ENCODE data around the gene DNAH1. TPM values are rescaled to one million over a fixed set of nuclear protein-coding genes. Genes with fewer than 3 reads are reported as not detected.

DNAH1 gene
- total and polyA plus RNA-seq, 2 experiments from 2014 or later, result 0.81 to 3.6 TPM

DNA sequence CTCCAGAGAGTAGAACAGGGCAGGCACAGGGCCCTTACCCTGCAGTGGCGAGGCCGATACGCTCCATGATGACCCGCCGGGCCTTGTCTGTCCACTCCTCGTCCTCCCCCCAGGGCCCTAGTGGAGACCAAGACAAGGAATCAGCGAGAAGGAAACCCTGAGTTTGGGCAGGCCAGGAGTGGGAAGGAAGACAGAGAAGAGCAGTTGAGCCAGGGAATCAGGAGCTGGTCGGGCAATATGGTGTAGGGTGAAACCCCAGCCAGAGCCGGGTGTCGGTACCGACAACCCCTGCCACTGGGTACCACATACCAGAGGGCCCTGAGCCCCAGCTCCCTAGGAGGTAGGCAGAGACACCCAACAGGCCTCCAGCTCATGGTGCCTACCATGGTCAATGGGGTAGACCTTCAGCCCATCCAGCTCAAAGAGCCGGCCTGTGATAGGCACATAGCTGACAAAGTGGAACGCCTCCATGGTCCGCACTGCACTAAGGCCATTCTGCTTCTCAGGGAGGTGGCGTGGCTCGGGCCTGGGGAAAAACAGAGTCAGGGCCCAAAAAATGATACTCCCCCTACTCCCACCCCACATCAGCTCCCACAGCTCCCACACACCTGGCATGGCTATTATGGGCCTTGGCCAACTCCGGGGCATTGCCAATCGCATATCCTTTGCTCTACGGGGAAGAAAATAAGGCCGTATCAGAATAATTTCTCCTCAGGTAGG is 90.8 kb downstream of the DNAH1 start:
- Histone ChIP-seq H3K4me1 (ENCODE audit: low read depth) (peaks cover 11% of the 10 kb centered on the region), H3K27ac (no peak overlapping the region), H3K36me3 (peaks cover 48% of the 10 kb centered on the region), H3K9me3 (ENCODE audit: low read depth) (no peaks in the 10 kb centered on the region), H3K27me3 (no peaks in the 10 kb centered on the region), H3K4me3 (no peak overlapping the region)
- TF ChIP-seq, protein P1, sequence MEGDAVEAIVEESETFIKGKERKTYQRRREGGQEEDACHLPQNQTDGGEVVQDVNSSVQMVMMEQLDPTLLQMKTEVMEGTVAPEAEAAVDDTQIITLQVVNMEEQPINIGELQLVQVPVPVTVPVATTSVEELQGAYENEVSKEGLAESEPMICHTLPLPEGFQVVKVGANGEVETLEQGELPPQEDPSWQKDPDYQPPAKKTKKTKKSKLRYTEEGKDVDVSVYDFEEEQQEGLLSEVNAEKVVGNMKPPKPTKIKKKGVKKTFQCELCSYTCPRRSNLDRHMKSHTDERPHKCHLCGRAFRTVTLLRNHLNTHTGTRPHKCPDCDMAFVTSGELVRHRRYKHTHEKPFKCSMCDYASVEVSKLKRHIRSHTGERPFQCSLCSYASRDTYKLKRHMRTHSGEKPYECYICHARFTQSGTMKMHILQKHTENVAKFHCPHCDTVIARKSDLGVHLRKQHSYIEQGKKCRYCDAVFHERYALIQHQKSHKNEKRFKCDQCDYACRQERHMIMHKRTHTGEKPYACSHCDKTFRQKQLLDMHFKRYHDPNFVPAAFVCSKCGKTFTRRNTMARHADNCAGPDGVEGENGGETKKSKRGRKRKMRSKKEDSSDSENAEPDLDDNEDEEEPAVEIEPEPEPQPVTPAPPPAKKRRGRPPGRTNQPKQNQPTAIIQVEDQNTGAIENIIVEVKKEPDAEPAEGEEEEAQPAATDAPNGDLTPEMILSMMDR (IDR thresholded peaks at IDR 0.05; ENCODE audit: low read depth, low read length), result no peak
- DNase-seq (ENCODE audit: low read depth in 1 of 2, low spot score in 1 of 2), result no peak

GRCh38 chr3:52407779-52408178 is 91.7 kb downstream of the DNAH1 start:
- no peak overlapping the region for H3K4me3 ChIP-seq
- peaks cover 40% of the 10 kb centered on the region for H3K36me3 ChIP-seq
- peaks cover 11% of the 10 kb centered on the region for H3K4me1 ChIP-seq (ENCODE audit: low read depth)
- no peak for DNase-seq (ENCODE audit: low read depth in 1 of 2, low spot score in 1 of 2)
- H3K27ac ChIP-seq, result no peak overlapping the region
- H3K9me3 ChIP-seq (ENCODE audit: low read depth), result no peaks in the 10 kb centered on the region
- TF ChIP-seq, protein P1 (IDR thresholded peaks at IDR 0.05; ENCODE audit: low read depth, low read length), result no peak
- H3K27me3 ChIP-seq, result no peaks in the 10 kb centered on the region

- Histone ChIP-seq H3K27ac (no peak overlapping the region), H3K4me3 (no peak overlapping the region), H3K9me3 (ENCODE audit: low read depth) (no peaks in the 10 kb centered on the region), H3K36me3 (peaks cover 34% of the 10 kb centered on the region), H3K4me1 (ENCODE audit: low read depth) (peaks cover 11% of the 10 kb centered on the region), H3K27me3 (no peaks in the 10 kb centered on the region)
- DNase-seq (ENCODE audit: low read depth in 1 of 2, low spot score in 1 of 2), result no peak
- TF ChIP-seq, protein P1 (IDR thresholded peaks at IDR 0.05; ENCODE audit: low read depth, low read length), result no peak
Observed at GRCh38 chr3:52408466-52408865, 92.3 kb downstream of the DNAH1 start.

GRCh38 chr3:52415800-52416199 is 99.7 kb downstream of the DNAH1 start:
- Histone ChIP-seq H3K27me3 (no peaks in the 10 kb centered on the region), H3K27ac (no peak overlapping the region), H3K36me3 (peaks cover 3% of the 10 kb centered on the region), H3K9me3 (ENCODE audit: low read depth) (no peaks in the 10 kb centered on the region), H3K4me1 (ENCODE audit: low read depth) (peaks cover 5% of the 10 kb centered on the region), H3K4me3 (no peak overlapping the region)
- TF ChIP-seq, protein P1 (IDR thresholded peaks at IDR 0.05; ENCODE audit: low read depth, low read length), result no peak
- DNase-seq (ENCODE audit: low read depth in 1 of 2, low spot score in 1 of 2), result no peak

DNA sequence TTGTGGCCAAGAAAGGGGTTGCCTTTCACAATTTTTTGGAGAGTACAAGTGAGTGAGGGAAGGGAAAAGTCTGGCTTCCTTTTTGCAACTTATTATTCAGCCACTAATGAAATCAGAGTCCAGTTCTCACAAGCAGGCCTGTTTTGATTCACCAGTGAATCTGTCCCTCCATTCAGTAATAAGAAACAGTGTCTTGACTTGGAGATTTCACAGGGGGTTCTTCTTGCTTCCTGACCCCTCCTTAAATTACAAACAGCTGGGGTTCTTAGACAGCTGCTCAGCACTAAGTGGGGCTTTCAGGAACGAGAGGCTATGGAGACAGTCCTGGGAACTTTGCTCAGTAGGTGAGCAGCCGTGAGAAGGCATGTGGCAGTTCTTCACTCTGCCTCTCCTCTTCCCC is 104.3 kb downstream of the DNAH1 start:
- TF ChIP-seq, protein P1 (IDR thresholded peaks at IDR 0.05; ENCODE audit: low read depth, low read length), result no peak
- Histone ChIP-seq H3K27me3 (no peaks in the 10 kb centered on the region), H3K36me3 (no peaks in the 10 kb centered on the region), H3K4me1 (ENCODE audit: low read depth) (peaks cover 10% of the 10 kb centered on the region), H3K9me3 (ENCODE audit: low read depth) (no peaks in the 10 kb centered on the region), H3K27ac (no peak overlapping the region), H3K4me3 (no peak overlapping the region)
- no peak for DNase-seq (ENCODE audit: low read depth in 1 of 2, low spot score in 1 of 2)
